GM21786 (cell line): Measurements from ENCODE around the gene PARK7.

ENCODE experiments used
- ATAC-seq: cut with Tn5 transposase; IDR thresholded peaks from one replicate; pipeline ENCODE4 v1.9.1; 2021; ENCODE audit not compliant: unreplicated experiment

The PARK7 gene

GRCh38 chr1:8006037-8006963 lies 44.8 kb downstream of the PARK7 start:
- ATAC-seq: no peak

- no peak for ATAC-seq
These were observed 47.8 kb downstream of the PARK7 start for GRCh38 chr1:8009043-8010002.

DNA sequence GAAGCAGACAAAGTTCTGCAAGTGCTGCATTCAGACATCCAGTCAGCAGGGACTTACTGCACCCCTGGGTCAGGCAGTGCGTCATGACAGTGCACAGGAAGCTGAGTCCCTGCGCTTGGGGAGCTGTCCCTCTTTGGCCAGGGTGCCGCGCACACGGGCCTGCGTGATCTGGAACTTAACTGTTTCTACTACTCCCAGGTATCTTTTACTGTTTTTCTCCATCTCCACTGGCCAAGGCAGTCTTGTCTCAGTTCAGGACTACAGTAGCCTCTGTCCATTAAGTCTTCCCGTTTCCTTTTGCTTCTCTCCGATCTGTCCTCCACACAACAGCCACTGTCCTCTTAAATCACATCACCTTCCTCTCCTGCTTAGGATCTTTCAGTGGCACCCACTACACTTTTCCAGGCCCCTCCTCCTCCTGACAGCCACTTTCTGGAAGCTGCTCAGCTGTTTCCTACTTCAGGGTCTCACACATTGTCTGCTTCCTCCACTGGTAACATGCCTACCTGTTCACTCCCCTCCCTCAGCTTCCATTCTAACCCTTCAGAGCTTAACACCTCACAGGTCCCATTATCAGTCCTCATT lies 48.7 kb downstream of the PARK7 start:
- no peak for ATAC-seq

DNA sequence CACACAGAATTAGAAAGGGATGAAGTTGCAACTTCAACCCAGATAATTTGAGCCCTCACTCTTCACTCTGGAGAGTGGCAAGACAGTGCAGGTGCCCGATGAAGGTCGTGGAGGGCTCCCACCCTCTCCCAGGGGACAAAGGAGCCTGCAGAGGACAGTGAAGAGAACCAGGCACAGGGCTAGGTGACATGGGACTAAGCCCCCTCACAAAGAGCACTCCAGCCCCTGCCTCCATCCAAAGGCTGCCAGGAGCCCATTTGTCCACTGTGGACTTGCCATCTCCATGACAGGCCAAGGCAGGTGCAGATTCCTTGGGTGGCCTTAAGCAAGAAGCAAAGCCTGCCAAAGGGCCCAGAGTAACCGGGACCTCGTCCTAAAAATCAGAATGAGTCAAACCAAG lies 49.5 kb downstream of the PARK7 start:
- ATAC-seq: no peak

- no peak for ATAC-seq
These were observed 50.7 kb downstream of the PARK7 start for GRCh38 chr1:8011923-8012858.

GRCh38 chr1:8012955-8013354 lies 51.4 kb downstream of the PARK7 start:
- no peak for ATAC-seq

DNA sequence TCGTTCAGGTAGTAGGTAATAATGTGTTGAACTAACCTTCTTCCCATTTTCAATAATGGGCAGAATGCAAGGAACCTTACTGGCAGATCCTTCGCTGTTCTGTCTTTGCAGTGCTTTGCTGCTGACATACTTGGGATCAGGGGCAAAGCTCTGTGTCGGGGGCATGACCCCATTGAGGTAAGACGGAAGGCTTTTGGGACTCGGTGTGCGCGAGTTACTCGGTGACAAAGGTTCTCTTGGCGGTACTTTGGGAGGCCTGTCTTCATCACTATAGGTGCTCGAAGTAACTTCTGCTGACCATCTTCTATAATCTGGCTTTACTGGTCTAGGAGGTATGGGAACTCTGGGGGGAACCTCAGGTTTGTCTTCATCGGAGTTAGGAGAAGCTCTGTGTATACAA lies 51.9 kb downstream of the PARK7 start:
- no peak for ATAC-seq

GRCh38 chr1:8013800-8014199 lies 52.3 kb downstream of the PARK7 start:
- no peak for ATAC-seq

DNA sequence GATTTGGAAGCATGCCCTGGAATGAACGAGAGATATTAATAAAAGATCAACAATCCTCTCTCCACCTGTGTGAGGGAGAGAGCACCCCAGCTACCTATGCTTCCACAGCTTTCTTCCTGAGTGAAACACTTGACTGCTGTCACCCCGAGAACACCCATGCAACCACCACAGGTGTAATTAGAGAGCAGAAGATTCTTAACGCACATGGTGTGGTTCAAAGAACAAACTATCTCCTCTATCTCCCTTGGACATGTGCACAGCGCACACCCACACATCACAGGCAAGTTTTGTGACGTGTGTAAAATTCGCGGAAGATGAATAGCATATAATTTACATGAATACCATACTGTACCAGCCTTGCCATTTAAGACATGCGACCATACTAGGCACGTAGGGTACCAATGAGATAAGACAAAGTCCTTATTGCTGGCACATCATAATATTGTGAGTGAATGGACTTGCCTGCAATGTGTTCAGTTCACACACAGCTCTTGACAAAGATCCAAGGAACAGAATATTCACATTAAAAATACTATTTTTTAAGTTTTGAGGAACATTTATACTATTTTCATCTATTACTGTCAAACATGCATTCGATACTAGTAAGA lies 53.0 kb downstream of the PARK7 start:
- no peak for ATAC-seq

DNA sequence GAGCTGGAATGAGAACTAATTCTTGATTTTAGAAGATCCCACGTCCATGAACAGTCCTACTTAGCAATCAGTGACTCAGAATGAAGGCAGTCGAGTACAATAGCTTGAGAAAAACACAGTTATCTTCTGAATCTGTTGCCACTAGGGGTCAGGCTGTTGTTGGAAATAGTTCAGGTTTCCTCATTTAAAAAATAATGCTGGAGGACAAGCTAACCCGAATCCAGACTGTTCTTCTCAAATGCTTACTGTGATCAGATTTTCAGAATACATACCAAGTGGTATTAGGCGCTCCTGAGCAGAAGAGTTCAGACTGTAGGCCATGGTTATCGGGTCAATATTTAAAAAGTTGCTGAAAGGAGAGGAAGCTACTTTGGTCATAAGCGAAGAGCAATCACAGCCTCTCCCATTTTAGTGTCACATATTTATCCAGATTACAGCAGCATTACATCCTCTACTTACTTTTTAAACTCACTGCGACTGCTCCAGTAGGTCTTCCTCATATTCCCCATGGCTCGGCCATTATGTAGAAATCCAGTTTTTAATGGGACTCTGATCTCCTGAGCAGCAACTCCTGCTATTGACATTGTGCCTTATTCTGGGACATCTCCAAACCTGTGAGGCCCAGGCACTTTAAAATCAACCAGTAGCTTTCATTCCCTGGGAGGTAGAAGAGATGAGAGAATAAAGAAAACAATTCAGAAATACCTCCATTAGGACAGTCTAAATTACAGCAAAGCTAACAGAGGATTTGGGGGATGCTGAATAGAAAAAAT lies 53.7 kb downstream of the PARK7 start:
- no peak for ATAC-seq

- no peak for ATAC-seq
These were observed 54.3 kb downstream of the PARK7 start for GRCh38 chr1:8015809-8016165.

DNA sequence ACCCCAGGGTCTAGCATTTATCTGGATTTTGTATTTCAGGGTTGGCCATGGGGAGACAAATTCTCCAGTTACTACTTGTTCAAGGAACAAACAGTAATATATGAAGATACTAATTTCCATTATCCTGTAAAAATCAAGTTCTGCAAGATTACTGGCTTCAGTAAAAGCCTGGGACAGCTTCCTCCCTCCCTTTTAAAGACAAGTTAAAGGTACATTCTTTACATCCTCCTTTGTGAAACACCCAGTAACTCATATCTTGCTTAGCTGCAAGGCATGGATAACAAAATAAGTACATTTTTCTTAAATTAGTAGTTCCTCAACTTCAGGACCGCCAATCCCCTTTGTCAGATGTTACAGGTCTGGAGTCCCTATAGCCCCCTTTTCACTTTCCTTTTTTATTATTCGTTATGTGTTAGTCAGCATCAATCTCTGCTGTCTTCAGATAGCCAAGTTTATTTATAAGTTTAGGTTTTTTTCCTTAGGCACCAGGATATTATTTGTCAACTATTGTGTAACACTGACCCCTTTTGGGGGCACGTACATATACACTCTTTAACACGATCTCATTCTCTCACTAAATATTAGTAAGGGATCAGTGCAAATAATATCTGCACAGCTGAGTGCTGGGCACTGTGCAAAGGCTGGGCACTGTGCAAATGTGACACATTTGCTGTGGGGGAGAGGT lies 54.8 kb downstream of the PARK7 start:
- no peak for ATAC-seq

GRCh38 chr1:8016895-8017241 lies 55.4 kb downstream of the PARK7 start:
- no peak for ATAC-seq

DNA sequence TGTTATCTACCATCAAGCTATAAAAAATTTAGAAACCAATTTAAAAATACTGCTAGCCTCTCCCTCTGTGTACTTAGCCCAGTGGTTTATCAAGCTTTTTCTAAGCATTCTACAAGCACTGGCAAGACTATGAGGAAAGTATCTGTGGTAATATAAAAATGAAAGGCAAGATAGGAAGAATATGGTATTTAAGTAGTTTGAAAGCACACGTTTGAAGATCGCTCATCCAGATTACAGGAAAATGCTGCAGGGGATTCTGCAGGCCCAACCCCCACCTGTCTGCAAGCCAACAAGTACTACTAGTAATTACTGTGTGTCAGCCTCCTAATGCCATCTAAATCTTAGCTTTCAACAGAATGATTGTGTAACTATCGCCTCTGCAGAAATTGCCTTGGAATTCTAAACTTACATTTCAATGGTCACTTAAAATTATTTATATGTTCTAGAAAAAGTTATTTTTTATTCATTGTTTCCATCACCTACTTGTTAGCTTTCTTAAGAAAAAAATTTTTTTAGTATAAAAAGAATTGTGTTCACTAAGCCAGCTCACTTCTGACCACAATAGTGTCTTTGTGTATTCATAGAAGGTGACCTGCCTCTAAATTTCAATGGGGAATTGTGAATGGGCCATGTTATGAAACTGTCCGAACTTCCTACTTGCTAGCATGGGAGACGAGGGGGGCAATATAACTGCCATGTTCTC lies 56.1 kb downstream of the PARK7 start:
- ATAC-seq: no peak

DNA sequence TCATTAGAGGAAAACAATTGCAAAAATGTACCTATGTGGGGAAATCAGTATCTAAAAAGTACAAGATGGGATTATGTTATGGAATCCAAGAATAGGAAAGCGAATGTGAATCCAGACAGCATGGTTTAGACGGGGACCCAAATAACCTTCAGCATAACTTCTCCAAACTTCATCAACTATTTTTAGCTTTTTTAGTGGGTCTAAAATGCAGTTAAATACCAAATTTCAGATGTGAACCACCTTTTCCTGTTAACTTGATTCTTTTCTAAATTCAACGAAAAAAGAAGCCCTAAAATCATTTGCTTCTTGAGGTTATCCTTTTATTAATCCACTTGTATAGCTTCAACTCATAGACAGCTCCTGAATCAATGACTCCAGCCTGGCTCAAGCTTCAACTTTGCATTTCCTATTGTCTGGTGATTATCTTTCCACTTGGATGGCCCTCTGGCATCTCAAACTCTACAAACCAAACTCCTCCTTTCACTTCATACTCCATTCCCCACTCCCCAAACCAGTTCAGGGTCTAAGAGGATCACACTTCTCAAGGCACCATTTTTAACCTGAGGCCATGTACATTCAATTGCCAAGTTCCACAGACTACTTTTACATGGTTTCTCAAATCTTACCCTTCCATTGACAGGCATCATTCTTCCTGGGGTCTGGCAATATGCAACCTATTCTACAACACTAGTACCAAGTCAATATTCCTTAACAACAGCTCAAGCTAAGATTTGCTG lies 57.1 kb downstream of the PARK7 start:
- ATAC-seq: no peak

DNA sequence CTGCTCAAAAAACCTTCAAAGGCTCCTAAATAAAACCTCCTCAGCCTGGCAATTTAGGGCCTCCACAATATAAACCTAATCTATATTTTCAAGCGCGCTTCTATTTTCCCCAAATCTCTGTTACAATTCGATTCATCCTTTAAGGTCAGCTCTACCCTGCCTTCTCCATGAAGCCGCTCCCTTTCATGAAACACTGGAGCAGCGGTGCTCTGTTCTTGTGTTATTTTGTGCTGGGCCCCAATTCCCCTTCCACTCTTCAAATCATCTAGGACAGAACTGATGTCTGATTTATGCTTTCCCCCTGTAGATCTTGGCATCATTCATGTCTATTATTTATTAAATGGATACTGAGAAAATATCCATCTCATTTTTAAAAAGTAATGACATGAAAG lies 57.7 kb downstream of the PARK7 start:
- no peak for ATAC-seq

DNA sequence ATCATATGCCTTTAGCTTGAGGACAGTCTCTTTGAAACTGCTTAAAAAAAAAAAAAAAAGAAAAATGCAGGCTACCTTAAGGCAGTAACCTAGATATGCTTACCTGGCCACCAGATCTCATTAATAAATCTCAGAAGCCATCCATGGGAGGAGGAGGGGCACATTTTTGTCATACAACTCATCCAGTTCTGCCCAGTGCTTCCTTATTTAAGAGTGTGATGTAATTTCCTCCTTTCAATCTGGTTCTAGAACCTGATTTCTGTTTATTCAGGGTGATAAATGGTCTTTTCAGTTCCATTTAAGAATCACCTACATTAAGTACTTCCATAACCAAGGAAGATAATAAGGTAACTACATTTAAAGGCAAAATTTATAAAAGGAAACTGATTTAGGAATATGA lies 58.5 kb downstream of the PARK7 start:
- no peak for ATAC-seq
